ENCODE results near the gene GDPD2.

DNA sequence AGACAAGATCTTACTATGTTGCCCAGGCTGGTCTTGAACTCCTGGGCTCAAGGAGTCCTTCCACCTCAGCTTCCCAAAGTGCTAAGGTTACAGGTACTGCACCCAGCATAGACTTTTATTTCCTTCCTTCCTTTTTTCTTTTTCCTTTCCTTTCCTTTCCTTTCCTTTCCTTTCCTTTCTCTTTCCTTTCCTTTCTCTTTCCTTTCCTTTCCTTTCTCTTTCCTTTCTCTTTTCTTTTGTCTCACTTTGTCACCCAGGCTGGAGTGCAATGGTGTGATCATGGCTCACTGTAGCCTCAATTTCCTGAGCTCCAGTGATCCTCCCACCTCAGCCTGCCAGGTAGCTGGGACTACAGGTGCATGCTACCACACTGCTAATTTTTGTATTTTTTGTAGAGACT lies 40.9 kb downstream of the GDPD2 start:
- TF ChIP-seq POLR2A (IDR thresholded peaks at IDR 0.05; ENCODE audit: low read length) (no peak), CEBPB (IDR thresholded peaks at IDR 0.05) (no peak), FOSL2 (IDR thresholded peaks at IDR 0.05) (no peak), FOSL2 (CRISPR knock-in tag; IDR thresholded peaks at IDR 0.05) (no peak), RFX5 (IDR thresholded peaks at IDR 0.05) (no peak), EP300 (IDR thresholded peaks at IDR 0.05) (no peak)
- TF ChIP-seq, protein P1, sequence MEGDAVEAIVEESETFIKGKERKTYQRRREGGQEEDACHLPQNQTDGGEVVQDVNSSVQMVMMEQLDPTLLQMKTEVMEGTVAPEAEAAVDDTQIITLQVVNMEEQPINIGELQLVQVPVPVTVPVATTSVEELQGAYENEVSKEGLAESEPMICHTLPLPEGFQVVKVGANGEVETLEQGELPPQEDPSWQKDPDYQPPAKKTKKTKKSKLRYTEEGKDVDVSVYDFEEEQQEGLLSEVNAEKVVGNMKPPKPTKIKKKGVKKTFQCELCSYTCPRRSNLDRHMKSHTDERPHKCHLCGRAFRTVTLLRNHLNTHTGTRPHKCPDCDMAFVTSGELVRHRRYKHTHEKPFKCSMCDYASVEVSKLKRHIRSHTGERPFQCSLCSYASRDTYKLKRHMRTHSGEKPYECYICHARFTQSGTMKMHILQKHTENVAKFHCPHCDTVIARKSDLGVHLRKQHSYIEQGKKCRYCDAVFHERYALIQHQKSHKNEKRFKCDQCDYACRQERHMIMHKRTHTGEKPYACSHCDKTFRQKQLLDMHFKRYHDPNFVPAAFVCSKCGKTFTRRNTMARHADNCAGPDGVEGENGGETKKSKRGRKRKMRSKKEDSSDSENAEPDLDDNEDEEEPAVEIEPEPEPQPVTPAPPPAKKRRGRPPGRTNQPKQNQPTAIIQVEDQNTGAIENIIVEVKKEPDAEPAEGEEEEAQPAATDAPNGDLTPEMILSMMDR (IDR thresholded peaks at IDR 0.05), result no peak
- TF ChIP-seq, protein P2, sequence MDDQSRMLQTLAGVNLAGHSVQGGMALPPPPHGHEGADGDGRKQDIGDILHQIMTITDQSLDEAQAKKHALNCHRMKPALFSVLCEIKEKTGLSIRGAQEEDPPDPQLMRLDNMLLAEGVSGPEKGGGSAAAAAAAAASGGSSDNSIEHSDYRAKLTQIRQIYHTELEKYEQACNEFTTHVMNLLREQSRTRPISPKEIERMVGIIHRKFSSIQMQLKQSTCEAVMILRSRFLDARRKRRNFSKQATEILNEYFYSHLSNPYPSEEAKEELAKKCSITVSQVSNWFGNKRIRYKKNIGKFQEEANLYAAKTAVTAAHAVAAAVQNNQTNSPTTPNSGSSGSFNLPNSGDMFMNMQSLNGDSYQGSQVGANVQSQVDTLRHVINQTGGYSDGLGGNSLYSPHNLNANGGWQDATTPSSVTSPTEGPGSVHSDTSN (IDR thresholded peaks at IDR 0.05), result no peak
- TF ChIP-seq, protein P3, sequence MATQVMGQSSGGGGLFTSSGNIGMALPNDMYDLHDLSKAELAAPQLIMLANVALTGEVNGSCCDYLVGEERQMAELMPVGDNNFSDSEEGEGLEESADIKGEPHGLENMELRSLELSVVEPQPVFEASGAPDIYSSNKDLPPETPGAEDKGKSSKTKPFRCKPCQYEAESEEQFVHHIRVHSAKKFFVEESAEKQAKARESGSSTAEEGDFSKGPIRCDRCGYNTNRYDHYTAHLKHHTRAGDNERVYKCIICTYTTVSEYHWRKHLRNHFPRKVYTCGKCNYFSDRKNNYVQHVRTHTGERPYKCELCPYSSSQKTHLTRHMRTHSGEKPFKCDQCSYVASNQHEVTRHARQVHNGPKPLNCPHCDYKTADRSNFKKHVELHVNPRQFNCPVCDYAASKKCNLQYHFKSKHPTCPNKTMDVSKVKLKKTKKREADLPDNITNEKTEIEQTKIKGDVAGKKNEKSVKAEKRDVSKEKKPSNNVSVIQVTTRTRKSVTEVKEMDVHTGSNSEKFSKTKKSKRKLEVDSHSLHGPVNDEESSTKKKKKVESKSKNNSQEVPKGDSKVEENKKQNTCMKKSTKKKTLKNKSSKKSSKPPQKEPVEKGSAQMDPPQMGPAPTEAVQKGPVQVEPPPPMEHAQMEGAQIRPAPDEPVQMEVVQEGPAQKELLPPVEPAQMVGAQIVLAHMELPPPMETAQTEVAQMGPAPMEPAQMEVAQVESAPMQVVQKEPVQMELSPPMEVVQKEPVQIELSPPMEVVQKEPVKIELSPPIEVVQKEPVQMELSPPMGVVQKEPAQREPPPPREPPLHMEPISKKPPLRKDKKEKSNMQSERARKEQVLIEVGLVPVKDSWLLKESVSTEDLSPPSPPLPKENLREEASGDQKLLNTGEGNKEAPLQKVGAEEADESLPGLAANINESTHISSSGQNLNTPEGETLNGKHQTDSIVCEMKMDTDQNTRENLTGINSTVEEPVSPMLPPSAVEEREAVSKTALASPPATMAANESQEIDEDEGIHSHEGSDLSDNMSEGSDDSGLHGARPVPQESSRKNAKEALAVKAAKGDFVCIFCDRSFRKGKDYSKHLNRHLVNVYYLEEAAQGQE (IDR thresholded peaks at IDR 0.05), result no peak

All from A549 (cell line).